K562 (cell line): ENCODE results near the gene XPA. TPM values are rescaled to one million over a fixed set of nuclear protein-coding genes. Genes with fewer than 3 reads are reported as not detected.

Experiments
- ATAC-seq: fragments of 200-7000 bp; cut with Tn5 transposase; 3 replicates; pipeline ENCODE4 v1.9.1; 2020; ENCODE audit warnings: moderate library complexity
- BruUV-seq: library from RNA; stranded (reverse); fragments of 400-500 nt; replicated peaks from 2 replicates; lab custom pipeline; 2021; lab: Mats Ljungman, UMichigan
- CTCF ChIA-PET: fragments of 300-600 bp; formaldehyde crosslinking; extraction: SDS; loops from one replicate; lab custom pipeline; 2021; ENCODE audit warnings: low intra/inter-chr PET ratio; lab: Yijun Ruan, JAX
- POLR2A ChIA-PET: fragments of 300-600, 350-650 bp; sonication (Branson Sonifier 250); formaldehyde crosslinking; extraction: SDS; loops from one replicate; lab custom pipeline; 2021; ENCODE audit warnings: antibody characterized with exemption, inconsistent platforms; lab: Yijun Ruan, JAX
- DNase-seq, 4 experiments: peaks; one replicate each; pipeline versions ENCODE4 v3.0.0 to v3.0.0-alpha.2; 2011 to 2018; ENCODE audit warnings: low spot score in 3 of 4, mixed read lengths in 3 of 4; ENCODE audit errors: extremely low read depth in 1 of 4
- FAIRE-seq: peaks from 2 replicates; lab custom pipeline; 2011; peaks lifted over from hg19 to GRCh38; lab: Jason Lieb, UNC
- H2AFZ ChIP-seq: 2 replicates; pipeline ENCODE4 v1.6.0; 2011; ENCODE audit warnings: low read depth, low read length, control low read depth, inconsistent platforms
- H3K27ac ChIP-seq: fragments of 200-600 bp; 3 replicates; pipeline ENCODE4 v1.8.0; 2011; ENCODE audit warnings: low read depth, mild to moderate bottlenecking, control low read depth, inconsistent platforms, low read length, moderate library complexity, mixed read lengths; ENCODE audit errors: extremely low read depth
- H3K27me3 ChIP-seq, 2 experiments: fragments of 300-600 bp in 1 of 2; 2 replicates in 1 of 2; 3 replicates in 1 of 2; pipeline versions ENCODE4 v1.6.0 to v1.8.0; 2011; ENCODE audit warnings: inconsistent platforms in 2 of 2, low read length in 2 of 2, mild to moderate bottlenecking in 1 of 2, mixed read lengths in 1 of 2, moderate library complexity in 1 of 2; ENCODE audit not compliant: control insufficient read depth in 2 of 2, insufficient read depth in 2 of 2
- H3K36me3 ChIP-seq: fragments of 300-600 bp; 3 replicates; pipeline ENCODE4 v1.8.0; 2011; ENCODE audit warnings: mild to moderate bottlenecking, low read length, inconsistent platforms; ENCODE audit not compliant: control insufficient read depth, insufficient read depth
- H3K4me1 ChIP-seq, 2 experiments: fragments of 200-600 bp in 1 of 2; replicated peaks in 1 of 2; 2 replicates in 1 of 2; 3 replicates in 1 of 2; pipeline versions ENCODE4 v1.5.1 to v1.8.0; 2011; ENCODE audit warnings: inconsistent platforms in 2 of 2, low read length in 2 of 2, mild to moderate bottlenecking in 1 of 2, mixed read lengths in 1 of 2, moderate library complexity in 1 of 2; ENCODE audit not compliant: control insufficient read depth in 2 of 2, insufficient read depth in 2 of 2
- H3K4me2 ChIP-seq: 2 replicates; pipeline ENCODE4 v1.6.1; 2011; ENCODE audit warnings: low read length, control low read depth, inconsistent platforms, mixed read lengths; ENCODE audit not compliant: insufficient read depth
- H3K4me3 ChIP-seq: fragments of 200-600 bp; sonication (generic), shearing (Covaris generic); 2 replicates; pipeline ENCODE4 v1.5.1; 2016; ENCODE audit warnings: control low read depth, inconsistent platforms
- H3K79me2 ChIP-seq: fragments of 200-600 bp; 3 replicates; pipeline ENCODE4 v1.8.0; 2011; ENCODE audit warnings: low read length, inconsistent platforms; ENCODE audit not compliant: control insufficient read depth, insufficient read depth
- H3K9ac ChIP-seq, 2 experiments: 2 replicates each; pipeline versions ENCODE4 v1.6.0 to v1.6.1; 2011; ENCODE audit warnings: low read depth in 2 of 2, low read length in 2 of 2, control low read depth in 1 of 2, inconsistent platforms in 1 of 2, mild to moderate bottlenecking in 1 of 2, mixed read lengths in 1 of 2; ENCODE audit not compliant: insufficient read depth in 1 of 2
- H3K9me1 ChIP-seq: one replicate; pipeline ENCODE4 v1.6.0; 2011; ENCODE audit warnings: inconsistent platforms, mild to moderate bottlenecking, low read length, moderate library complexity; ENCODE audit not compliant: control insufficient read depth, insufficient read depth
- H3K9me3 ChIP-seq: replicated peaks from 2 replicates; pipeline ENCODE4 v1.5.1; 2011; ENCODE audit warnings: low read depth, low read length, inconsistent platforms; ENCODE audit not compliant: control insufficient read depth, insufficient read depth
- H4K20me1 ChIP-seq: replicated peaks from 2 replicates; pipeline ENCODE4 v1.6.1; 2011; ENCODE audit warnings: low read length, inconsistent platforms, mixed read lengths; ENCODE audit not compliant: control insufficient read depth, insufficient read depth
- NCOA6 ChIP-seq: fragments of 450-650 bp; IDR thresholded peaks from 2 replicates; pipeline ENCODE4 v1.6.1; 2017; ENCODE audit warnings: mild to moderate bottlenecking
- PTBP1 ChIP-seq: fragments of 200-400 bp; formaldehyde crosslinking; IDR thresholded peaks from 2 replicates; pipeline ENCODE4 v1.6.1; 2017; ENCODE audit warnings: low read depth, low read length
- WGBS: fragments of 100-300 bp; shearing (Covaris generic); methylation state at CpG from one replicate; pipeline ENCODE4 v1.1.6; 2016; ENCODE audit warnings: low coverage, mixed read lengths; ENCODE audit not compliant: insufficient coverage; ENCODE audit errors: missing lambda C conversion rate; 5-methylcytosine and 5-hydroxymethylcytosine counted together
- in situ Hi-C: fragments of 300-500 bp; cut with MboI; formaldehyde crosslinking; loops from 4 replicates; pipeline ENCODE4 v1.15.0; 2018; ENCODE audit warnings: inconsistent platforms, mixed read lengths
- intact Hi-C: fragments of 100-400 bp; cut with micrococcal nuclease; formaldehyde crosslinking; loops from 2 replicates; pipeline ENCODE4 v1.14.2; 2022
- polyA plus RNA-seq, 8 experiments: library from polyadenylated mRNA; depleted of rRNA in 4 of 8; stranded (reverse) in 5 of 8; unstranded in 3 of 8; fragments of >200 nt; fragmentation: Nextera tagmentation in 2 of 8; fragmentation: Illumina TruSeq in 1 of 8; extraction: Ambion mirVana in 2 of 8; extraction: Trizol in 1 of 8; gene quantifications; 2 replicates each; pipeline versions ENCODE4 v1.2.1 to v1.2.3, GENCODE V29; 2011 to 2014; ENCODE audit warnings: inconsistent platforms in 1 of 8, missing spikeins in 1 of 8
- total RNA-seq, 7 experiments: library from RNA; depleted of rRNA in 6 of 7; stranded (reverse); fragments of >200 nt in 6 of 7; fragmentation: Illumina TruSeq in 2 of 7; extraction: Trizol in 2 of 7; gene quantifications; 2 replicates each; pipeline versions ENCODE4 v1.2.1 to v1.2.3, GENCODE V29; 2011 to 2021; ENCODE audit warnings: low replicate concordance in 1 of 7
- TF ChIP-seq, protein P1 (sequence below): fragments of 250-450 bp; sonication (Bioruptor Pico); IDR thresholded peaks from 2 replicates; pipeline ENCODE4 v1.8.0; 2022; ENCODE audit warnings: moderate library complexity, mild to moderate bottlenecking, inconsistent platforms
- TF ChIP-seq, protein P2 (sequence below): fragments of 250-450 bp; sonication (Bioruptor Pico); IDR thresholded peaks from 2 replicates; pipeline ENCODE4 v1.4.0; 2020; ENCODE audit warnings: mild to moderate bottlenecking, moderate library complexity, borderline replicate concordance
- TF ChIP-seq, protein P3 (sequence below), 2 experiments: fragments of 250-450 bp in 1 of 2; fragments of 450-650 bp in 1 of 2; sonication (Bioruptor Pico) in 1 of 2; IDR thresholded peaks; 2 replicates each; pipeline versions ENCODE4 v1.6.1 to v1.8.0; 2016 to 2021; ENCODE audit warnings: mild to moderate bottlenecking in 2 of 2, moderate library complexity in 2 of 2, missing compliant biosample characterization in 1 of 2, missing genetic modification characterization in 1 of 2

XPA gene
- total and polyA plus RNA-seq, 9 of the 15 experiments (the other 6 are each of a cell fraction or from before 2014, with no cell fraction given) = 5.1 to 18.2 (median 14.1) TPM

DNA sequence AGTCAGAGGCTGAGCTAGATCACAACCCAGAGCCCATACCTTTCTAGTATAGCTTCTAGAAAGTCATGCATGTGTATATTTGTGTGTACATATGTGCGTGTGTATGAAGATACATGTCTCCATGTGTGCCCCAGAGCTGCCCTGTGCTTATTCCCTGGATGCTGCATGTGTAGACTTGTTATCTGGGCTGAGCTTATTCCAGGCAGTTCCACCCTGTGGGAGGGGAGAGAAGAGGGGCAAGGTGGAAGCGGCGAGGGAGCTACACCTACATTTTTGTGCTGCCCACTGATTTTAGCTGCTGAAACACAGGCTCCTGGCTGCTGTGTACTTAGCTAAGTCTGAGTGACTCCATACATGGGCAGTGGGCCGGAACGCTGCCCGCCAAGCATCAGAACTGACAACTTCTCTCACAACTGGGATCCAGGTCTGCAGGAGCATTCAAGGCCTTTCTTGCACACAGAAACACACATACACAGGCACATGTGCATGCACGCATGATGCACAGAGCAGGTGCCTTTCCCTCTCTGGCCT is 38.0 kb upstream of the XPA start (continued):
- no peak for TF ChIP-seq PTBP1
- TF ChIP-seq, protein P1, sequence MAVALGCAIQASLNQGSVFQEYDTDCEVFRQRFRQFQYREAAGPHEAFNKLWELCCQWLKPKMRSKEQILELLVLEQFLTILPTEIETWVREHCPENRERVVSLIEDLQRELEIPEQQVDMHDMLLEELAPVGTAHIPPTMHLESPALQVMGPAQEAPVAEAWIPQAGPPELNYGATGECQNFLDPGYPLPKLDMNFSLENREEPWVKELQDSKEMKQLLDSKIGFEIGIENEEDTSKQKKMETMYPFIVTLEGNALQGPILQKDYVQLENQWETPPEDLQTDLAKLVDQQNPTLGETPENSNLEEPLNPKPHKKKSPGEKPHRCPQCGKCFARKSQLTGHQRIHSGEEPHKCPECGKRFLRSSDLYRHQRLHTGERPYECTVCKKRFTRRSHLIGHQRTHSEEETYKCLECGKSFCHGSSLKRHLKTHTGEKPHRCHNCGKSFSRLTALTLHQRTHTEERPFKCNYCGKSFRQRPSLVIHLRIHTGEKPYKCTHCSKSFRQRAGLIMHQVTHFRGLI = no peak
- TF ChIP-seq, protein P2, sequence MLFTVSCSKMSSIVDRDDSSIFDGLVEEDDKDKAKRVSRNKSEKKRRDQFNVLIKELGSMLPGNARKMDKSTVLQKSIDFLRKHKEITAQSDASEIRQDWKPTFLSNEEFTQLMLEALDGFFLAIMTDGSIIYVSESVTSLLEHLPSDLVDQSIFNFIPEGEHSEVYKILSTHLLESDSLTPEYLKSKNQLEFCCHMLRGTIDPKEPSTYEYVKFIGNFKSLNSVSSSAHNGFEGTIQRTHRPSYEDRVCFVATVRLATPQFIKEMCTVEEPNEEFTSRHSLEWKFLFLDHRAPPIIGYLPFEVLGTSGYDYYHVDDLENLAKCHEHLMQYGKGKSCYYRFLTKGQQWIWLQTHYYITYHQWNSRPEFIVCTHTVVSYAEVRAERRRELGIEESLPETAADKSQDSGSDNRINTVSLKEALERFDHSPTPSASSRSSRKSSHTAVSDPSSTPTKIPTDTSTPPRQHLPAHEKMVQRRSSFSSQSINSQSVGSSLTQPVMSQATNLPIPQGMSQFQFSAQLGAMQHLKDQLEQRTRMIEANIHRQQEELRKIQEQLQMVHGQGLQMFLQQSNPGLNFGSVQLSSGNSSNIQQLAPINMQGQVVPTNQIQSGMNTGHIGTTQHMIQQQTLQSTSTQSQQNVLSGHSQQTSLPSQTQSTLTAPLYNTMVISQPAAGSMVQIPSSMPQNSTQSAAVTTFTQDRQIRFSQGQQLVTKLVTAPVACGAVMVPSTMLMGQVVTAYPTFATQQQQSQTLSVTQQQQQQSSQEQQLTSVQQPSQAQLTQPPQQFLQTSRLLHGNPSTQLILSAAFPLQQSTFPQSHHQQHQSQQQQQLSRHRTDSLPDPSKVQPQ (CRISPR knock-in tag) = no peak

DNA sequence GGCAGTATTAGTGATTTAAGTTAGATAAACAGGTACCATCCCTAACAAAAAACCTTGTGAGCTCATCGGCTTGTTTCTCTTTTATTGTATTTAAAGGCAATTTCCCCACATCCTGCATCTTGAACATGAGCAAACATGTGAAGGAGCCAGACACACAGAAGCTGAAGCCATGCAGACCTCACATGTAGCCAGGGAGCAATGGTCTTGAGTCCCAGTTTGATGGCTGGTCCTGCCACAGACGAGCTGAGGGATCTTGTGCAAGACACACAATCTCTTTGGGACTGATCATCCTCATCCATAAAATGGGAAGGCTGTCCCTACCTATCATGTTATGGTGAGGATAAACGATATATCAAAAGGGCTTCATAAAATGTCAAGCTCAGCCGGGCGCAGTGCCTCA is 29.6 kb upstream of the XPA start:
- Histone ChIP-seq H3K4me2 (no peak overlapping the region), H3K79me2 (no peaks in the 10 kb centered on the region), H3K9me1 (no peaks in the 10 kb centered on the region), H3K4me3 (no peak overlapping the region), H4K20me1 (no peaks in the 10 kb centered on the region), H2AFZ (no peak overlapping the region), H3K4me1 (no peaks in the 10 kb centered on the region), H3K27ac (no peak overlapping the region), H3K36me3 (no peaks in the 10 kb centered on the region), H3K9ac (no peak overlapping the region), H3K9me3 (no peaks in the 10 kb centered on the region), H3K27me3 (peaks cover 6 to 39% of the 10 kb centered on the region in 2 experiments; a peak in 4 of 5 replicates)
- intact Hi-C loops (no loop called here), in situ Hi-C loops (loop anchor here (10.0 kb wide), 1 partner anchor 168 kb away; no protein-coding TSS in a partner anchor)
- TF ChIP-seq, protein P3, sequence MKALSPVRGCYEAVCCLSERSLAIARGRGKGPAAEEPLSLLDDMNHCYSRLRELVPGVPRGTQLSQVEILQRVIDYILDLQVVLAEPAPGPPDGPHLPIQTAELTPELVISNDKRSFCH (CRISPR knock-in tag; IDR thresholded peaks at IDR 0.05) = no peak
- TF ChIP-seq, protein P3 (tag; IDR thresholded peaks at IDR 0.05) = no peak
- no peak for TF ChIP-seq NCOA6
- DNase-seq (no peak), ATAC-seq (no peak), FAIRE-seq (no peak)
- CTCF ChIA-PET = no interaction called here
- POLR2A ChIA-PET = no interaction called here
- no TSS peak for BruUV-seq
- 2% methylated on average over 4 of the region's 5 CpGs for WGBS
